PFSK-1 (cell line): ENCODE results near the gene ASIC5.

Experiments used
- FOXP2 ChIP-seq: optimal IDR thresholded peaks from 2 replicates; pipeline ENCODE3; 2011; ENCODE audit warnings: borderline replicate concordance, control low read depth, inconsistent platforms; ENCODE audit not compliant: insufficient read depth; ENCODE audit errors: extremely low read length, extremely low read depth
- POLR2AphosphoS5 ChIP-seq: IDR thresholded peaks from 2 replicates; pipeline ENCODE4 v1.6.1; 2012; ENCODE audit warnings: low read depth, mild to moderate bottlenecking, control low read depth, low read length, moderate library complexity
- REST ChIP-seq, 2 experiments: IDR thresholded peaks; 2 replicates each; pipeline versions ENCODE4 v1.6.1 to v1.8.0; 2011 to 2012; ENCODE audit warnings: low read depth in 2 of 2, low read length in 2 of 2, control low read depth in 1 of 2, inconsistent platforms in 1 of 2, mild to moderate bottlenecking in 1 of 2, moderate library complexity in 1 of 2; ENCODE audit not compliant: insufficient read depth in 1 of 2
- SIN3A ChIP-seq: IDR thresholded peaks from 2 replicates; pipeline ENCODE4 v1.6.1; 2012; ENCODE audit warnings: mild to moderate bottlenecking, low read length, moderate library complexity, borderline replicate concordance; ENCODE audit not compliant: insufficient read depth
- TAF1 ChIP-seq: IDR thresholded peaks from 2 replicates; pipeline ENCODE4 v1.6.1; 2012; ENCODE audit warnings: low read length, control low read depth, borderline replicate concordance; ENCODE audit not compliant: insufficient read depth

GRCh38 chr4:155799794-155800123 is 66.3 kb downstream of the ASIC5 start:
- TF ChIP-seq POLR2AphosphoS5, result no peak
- no peak for TF ChIP-seq TAF1
- TF ChIP-seq SIN3A, result no peak
- TF ChIP-seq REST (IDR thresholded peaks at IDR 0.05; ENCODE audit: insufficient read depth in 1 of 2, low read depth in 2 of 2, low read length in 2 of 2), result no peak
- TF ChIP-seq FOXP2, result no peak
